K562 (cell line): ENCODE results near the gene GALNS. TPM values are rescaled to one million over a fixed set of nuclear protein-coding genes. Genes with fewer than 3 reads are reported as not detected.
"Not testable (repeated sequence)": the region's sequence is repeated elsewhere in the genome, so short reads cannot be mapped to it uniquely, and the experiment has no call there.

Source experiments
- ATAC-seq: fragments of 200-7000 bp; cut with Tn5 transposase; 3 replicates; pipeline ENCODE4 v1.9.1; 2020; ENCODE audit warnings: moderate library complexity
- BruUV-seq: library from RNA; stranded (reverse); fragments of 400-500 nt; replicated peaks from 2 replicates; lab custom pipeline; 2021; lab: Mats Ljungman, UMichigan
- CTCF ChIA-PET: fragments of 300-600 bp; formaldehyde crosslinking; extraction: SDS; loops from one replicate; lab custom pipeline; 2021; ENCODE audit warnings: low intra/inter-chr PET ratio; lab: Yijun Ruan, JAX
- POLR2A ChIA-PET: fragments of 300-600, 350-650 bp; sonication (Branson Sonifier 250); formaldehyde crosslinking; extraction: SDS; loops from one replicate; lab custom pipeline; 2021; ENCODE audit warnings: antibody characterized with exemption, inconsistent platforms; lab: Yijun Ruan, JAX
- DNase-seq, 4 experiments: peaks; one replicate each; pipeline versions ENCODE4 v3.0.0 to v3.0.0-alpha.2; 2011 to 2018; ENCODE audit warnings: low spot score in 3 of 4, mixed read lengths in 3 of 4; ENCODE audit errors: extremely low read depth in 1 of 4
- FAIRE-seq: peaks from 2 replicates; lab custom pipeline; 2011; peaks lifted over from hg19 to GRCh38; lab: Jason Lieb, UNC
- H2AFZ ChIP-seq: 2 replicates; pipeline ENCODE4 v1.6.0; 2011; ENCODE audit warnings: low read depth, low read length, control low read depth, inconsistent platforms
- H3K27ac ChIP-seq: fragments of 200-600 bp; 3 replicates; pipeline ENCODE4 v1.8.0; 2011; ENCODE audit warnings: low read depth, mild to moderate bottlenecking, control low read depth, inconsistent platforms, low read length, moderate library complexity, mixed read lengths; ENCODE audit errors: extremely low read depth
- H3K27me3 ChIP-seq, 2 experiments: fragments of 300-600 bp in 1 of 2; 2 replicates in 1 of 2; 3 replicates in 1 of 2; pipeline versions ENCODE4 v1.6.0 to v1.8.0; 2011; ENCODE audit warnings: inconsistent platforms in 2 of 2, low read length in 2 of 2, mild to moderate bottlenecking in 1 of 2, mixed read lengths in 1 of 2, moderate library complexity in 1 of 2; ENCODE audit not compliant: control insufficient read depth in 2 of 2, insufficient read depth in 2 of 2
- H3K36me3 ChIP-seq: fragments of 300-600 bp; 3 replicates; pipeline ENCODE4 v1.8.0; 2011; ENCODE audit warnings: mild to moderate bottlenecking, low read length, inconsistent platforms; ENCODE audit not compliant: control insufficient read depth, insufficient read depth
- H3K4me1 ChIP-seq, 2 experiments: fragments of 200-600 bp in 1 of 2; replicated peaks in 1 of 2; 2 replicates in 1 of 2; 3 replicates in 1 of 2; pipeline versions ENCODE4 v1.5.1 to v1.8.0; 2011; ENCODE audit warnings: inconsistent platforms in 2 of 2, low read length in 2 of 2, mild to moderate bottlenecking in 1 of 2, mixed read lengths in 1 of 2, moderate library complexity in 1 of 2; ENCODE audit not compliant: control insufficient read depth in 2 of 2, insufficient read depth in 2 of 2
- H3K4me2 ChIP-seq: 2 replicates; pipeline ENCODE4 v1.6.1; 2011; ENCODE audit warnings: low read length, control low read depth, inconsistent platforms, mixed read lengths; ENCODE audit not compliant: insufficient read depth
- H3K4me3 ChIP-seq: fragments of 200-600 bp; sonication (generic), shearing (Covaris generic); 2 replicates; pipeline ENCODE4 v1.5.1; 2016; ENCODE audit warnings: control low read depth, inconsistent platforms
- H3K79me2 ChIP-seq: fragments of 200-600 bp; 3 replicates; pipeline ENCODE4 v1.8.0; 2011; ENCODE audit warnings: low read length, inconsistent platforms; ENCODE audit not compliant: control insufficient read depth, insufficient read depth
- H3K9ac ChIP-seq, 2 experiments: 2 replicates each; pipeline versions ENCODE4 v1.6.0 to v1.6.1; 2011; ENCODE audit warnings: low read depth in 2 of 2, low read length in 2 of 2, control low read depth in 1 of 2, inconsistent platforms in 1 of 2, mild to moderate bottlenecking in 1 of 2, mixed read lengths in 1 of 2; ENCODE audit not compliant: insufficient read depth in 1 of 2
- H3K9me1 ChIP-seq: one replicate; pipeline ENCODE4 v1.6.0; 2011; ENCODE audit warnings: inconsistent platforms, mild to moderate bottlenecking, low read length, moderate library complexity; ENCODE audit not compliant: control insufficient read depth, insufficient read depth
- H3K9me3 ChIP-seq: replicated peaks from 2 replicates; pipeline ENCODE4 v1.5.1; 2011; ENCODE audit warnings: low read depth, low read length, inconsistent platforms; ENCODE audit not compliant: control insufficient read depth, insufficient read depth
- H4K20me1 ChIP-seq: replicated peaks from 2 replicates; pipeline ENCODE4 v1.6.1; 2011; ENCODE audit warnings: low read length, inconsistent platforms, mixed read lengths; ENCODE audit not compliant: control insufficient read depth, insufficient read depth
- POLR2G ChIP-seq: fragments of 200-400 bp; formaldehyde crosslinking; IDR thresholded peaks from 2 replicates; pipeline ENCODE4 v1.6.1; 2017; ENCODE audit warnings: low read depth, mild to moderate bottlenecking, antibody characterized with exemption, low read length, moderate library complexity
- WGBS: fragments of 100-300 bp; shearing (Covaris generic); methylation state at CpG from one replicate; pipeline ENCODE4 v1.1.6; 2016; ENCODE audit warnings: low coverage, mixed read lengths; ENCODE audit not compliant: insufficient coverage; ENCODE audit errors: missing lambda C conversion rate; 5-methylcytosine and 5-hydroxymethylcytosine counted together
- in situ Hi-C: fragments of 300-500 bp; cut with MboI; formaldehyde crosslinking; loops from 4 replicates; pipeline ENCODE4 v1.15.0; 2018; ENCODE audit warnings: inconsistent platforms, mixed read lengths
- intact Hi-C: fragments of 100-400 bp; cut with micrococcal nuclease; formaldehyde crosslinking; loops from 2 replicates; pipeline ENCODE4 v1.14.2; 2022
- polyA plus RNA-seq, 8 experiments: library from polyadenylated mRNA; depleted of rRNA in 4 of 8; stranded (reverse) in 5 of 8; unstranded in 3 of 8; fragments of >200 nt; fragmentation: Nextera tagmentation in 2 of 8; fragmentation: Illumina TruSeq in 1 of 8; extraction: Ambion mirVana in 2 of 8; extraction: Trizol in 1 of 8; gene quantifications; 2 replicates each; pipeline versions ENCODE4 v1.2.1 to v1.2.3, GENCODE V29; 2011 to 2014; ENCODE audit warnings: inconsistent platforms in 1 of 8, missing spikeins in 1 of 8
- total RNA-seq, 7 experiments: library from RNA; depleted of rRNA in 6 of 7; stranded (reverse); fragments of >200 nt in 6 of 7; fragmentation: Illumina TruSeq in 2 of 7; extraction: Trizol in 2 of 7; gene quantifications; 2 replicates each; pipeline versions ENCODE4 v1.2.1 to v1.2.3, GENCODE V29; 2011 to 2021; ENCODE audit warnings: low replicate concordance in 1 of 7
- TF ChIP-seq, protein P1 (sequence below), 2 experiments: IDR thresholded peaks; 2 replicates each; pipeline ENCODE4 v1.6.1; 2011; ENCODE audit warnings: borderline replicate concordance in 1 of 2, control low read depth in 1 of 2, low read depth in 1 of 2, low read length in 1 of 2, mild to moderate bottlenecking in 1 of 2, mixed read lengths in 1 of 2, moderate library complexity in 1 of 2; ENCODE audit not compliant: insufficient read depth in 1 of 2, insufficient read length in 1 of 2, poor library complexity in 1 of 2, severe bottlenecking in 1 of 2; ENCODE audit errors: extremely low read depth in 1 of 2
- TF ChIP-seq, protein P2 (sequence below): IDR thresholded peaks from 3 replicates; pipeline ENCODE4 v1.6.1; 2011; ENCODE audit warnings: borderline replicate concordance, mild to moderate bottlenecking; ENCODE audit not compliant: insufficient read length, insufficient read depth

Gene GALNS
- total and polyA plus RNA-seq, 9 of the 15 experiments (the other 6 are each of a cell fraction or from before 2014, with no cell fraction given): 0.38 to 13.2 (median 4.3) TPM

DNA sequence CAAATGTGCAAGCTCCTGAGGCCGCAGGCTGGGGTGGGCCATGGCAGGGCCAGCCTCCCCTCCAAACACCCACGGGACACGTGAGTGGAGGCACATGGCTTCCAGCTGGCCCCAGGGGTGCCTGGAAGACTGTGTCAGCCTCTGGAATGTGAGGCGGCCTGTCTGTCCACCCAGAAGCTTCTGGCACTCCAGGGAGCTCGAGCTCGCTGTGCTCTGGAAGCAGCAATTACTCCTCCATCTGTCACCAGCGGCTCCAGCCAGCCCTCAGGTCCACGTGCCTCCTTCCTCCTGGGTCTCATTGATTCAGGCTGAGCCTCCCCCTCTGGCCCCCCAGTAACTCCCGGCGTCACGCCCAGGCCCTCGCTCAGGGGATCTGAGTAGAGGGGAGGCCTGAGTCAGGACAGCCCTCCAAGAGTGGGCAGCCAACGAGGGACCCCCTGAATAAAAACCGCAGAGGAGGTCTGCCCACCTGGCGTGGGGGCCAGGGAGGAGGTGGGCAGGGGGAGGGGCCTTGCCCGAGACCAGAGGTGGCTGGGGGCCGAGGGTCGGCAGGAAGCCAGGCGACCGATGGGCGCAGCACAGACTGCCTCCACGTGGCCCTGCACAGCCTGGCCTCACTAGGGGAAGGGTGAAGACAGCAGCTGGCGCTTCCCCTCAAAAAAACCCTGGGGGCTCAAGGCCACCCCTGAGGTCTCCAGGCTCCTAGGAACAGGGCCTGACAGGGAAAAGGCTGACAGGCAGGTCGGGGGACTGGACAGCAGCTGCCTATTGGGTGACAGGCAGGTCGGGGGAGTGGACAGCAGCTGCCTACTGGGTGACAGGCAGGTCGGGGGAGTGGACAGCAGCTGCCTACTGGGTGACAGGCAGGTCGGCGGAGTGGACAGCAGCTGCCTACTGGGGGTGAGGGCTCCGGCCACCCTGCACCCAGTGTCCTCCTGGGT is 83.6 kb downstream of the GALNS start (continued):
- TF ChIP-seq, protein P1, sequence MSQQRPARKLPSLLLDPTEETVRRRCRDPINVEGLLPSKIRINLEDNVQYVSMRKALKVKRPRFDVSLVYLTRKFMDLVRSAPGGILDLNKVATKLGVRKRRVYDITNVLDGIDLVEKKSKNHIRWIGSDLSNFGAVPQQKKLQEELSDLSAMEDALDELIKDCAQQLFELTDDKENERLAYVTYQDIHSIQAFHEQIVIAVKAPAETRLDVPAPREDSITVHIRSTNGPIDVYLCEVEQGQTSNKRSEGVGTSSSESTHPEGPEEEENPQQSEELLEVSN (IDR thresholded peaks at IDR 0.05; ENCODE audit: borderline replicate concordance in 1 of 2, extremely low read depth in 1 of 2, insufficient read depth in 1 of 2, insufficient read length in 1 of 2, low read depth in 1 of 2, low read length in 1 of 2, poor library complexity in 1 of 2, severe bottlenecking in 1 of 2): peak in 1 of 2 experiments; percentile 21
- TF ChIP-seq, protein P2, sequence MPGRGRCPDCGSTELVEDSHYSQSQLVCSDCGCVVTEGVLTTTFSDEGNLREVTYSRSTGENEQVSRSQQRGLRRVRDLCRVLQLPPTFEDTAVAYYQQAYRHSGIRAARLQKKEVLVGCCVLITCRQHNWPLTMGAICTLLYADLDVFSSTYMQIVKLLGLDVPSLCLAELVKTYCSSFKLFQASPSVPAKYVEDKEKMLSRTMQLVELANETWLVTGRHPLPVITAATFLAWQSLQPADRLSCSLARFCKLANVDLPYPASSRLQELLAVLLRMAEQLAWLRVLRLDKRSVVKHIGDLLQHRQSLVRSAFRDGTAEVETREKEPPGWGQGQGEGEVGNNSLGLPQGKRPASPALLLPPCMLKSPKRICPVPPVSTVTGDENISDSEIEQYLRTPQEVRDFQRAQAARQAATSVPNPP: no peak

DNA sequence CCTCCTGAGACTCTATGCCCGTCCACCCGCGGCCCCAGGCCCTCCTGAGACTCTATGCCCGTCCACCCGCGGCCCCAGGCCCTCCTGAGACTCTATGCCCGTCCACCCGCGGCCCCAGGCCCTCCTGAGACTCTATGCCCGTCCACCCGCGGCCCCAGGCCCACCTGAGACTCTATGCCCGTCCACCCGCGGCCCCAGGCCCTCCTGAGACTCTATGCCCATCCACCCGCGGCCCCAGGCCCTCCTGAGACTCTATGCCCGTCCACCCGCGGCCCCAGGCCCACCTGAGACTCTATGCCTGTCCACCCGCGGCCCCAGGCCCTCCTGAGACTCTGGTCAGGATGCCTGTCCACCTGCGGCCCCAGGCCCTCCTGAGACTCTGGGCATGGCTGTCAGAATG is 85.0 kb downstream of the GALNS start:
- DNase-seq, H3K27me3 ChIP-seq, H2AFZ ChIP-seq, FAIRE-seq, in situ Hi-C loops, H3K4me3 ChIP-seq, CTCF ChIA-PET, ATAC-seq, BruUV-seq, H3K9me3 ChIP-seq: not testable (repeated sequence)
- 86% methylated on average over 4 of the region's 23 CpGs for WGBS
- H4K20me1 ChIP-seq: peaks cover 27% of the 10 kb centered on the region
- TF ChIP-seq POLR2G: peak; percentile 58; the same call in 1 of the 2 replicates
- peaks cover 66% of the 10 kb centered on the region for H3K36me3 ChIP-seq
- H3K79me2 ChIP-seq: peaks cover 99% of the 10 kb centered on the region
- H3K9me1 ChIP-seq: peaks cover 12% of the 10 kb centered on the region
- H3K4me2 ChIP-seq: peak overlapping the region; percentile 20; the same call in 1 of the 2 replicates
- intact Hi-C loops: loop anchor here (1.0 to 5.0 kb wide), 3 partner anchors 9 to 84 kb away; partner anchors contain the start of genes PIEZO1 and SNAI3
- POLR2A ChIA-PET: interaction anchor here (0.6 to 7.2 kb wide), 9 partner anchors 9 to 115 kb away, joined by 3 to 124 read pairs (median 7); partner anchors contain the start of gene PIEZO1
- peak overlapping the region; percentile 91; the same call in 2 of the 3 replicates for H3K27ac ChIP-seq
- H3K9ac ChIP-seq: peak overlapping the region; percentile 75 to 95; a peak in 3 of 4 replicates
- peaks cover 75 to 100% of the 10 kb centered on the region in 2 experiments for H3K4me1 ChIP-seq
